T-helper 1 cell treated with Interleukin-12 subunit alpha and Interleukin-12 subunit beta and Interleukin-4 antibody, amounts not matched to agents 30 ng/mL and 1 ng/mL, for 36 hours (primary cell): Measurements from ENCODE around the gene HOXB5. TPM values are rescaled to one million over a fixed set of nuclear protein-coding genes. Genes with fewer than 3 reads are reported as not detected.

Source experiments
- intact Hi-C: fragments of 100-400 bp; cut with micrococcal nuclease; formaldehyde crosslinking; loops from one replicate; pipeline ENCODE4 v1.15.1; 2024
- total RNA-seq: library from RNA; stranded (reverse); gene quantifications from 2 replicates; pipeline ENCODE4 v1.2.3, GENCODE V29; 2022

HOXB5 gene
- total RNA-seq, 1 donor from 2014 or later, result 0.56 TPM

GRCh38 chr17:48630009-48630924 is 36.7 kb upstream of the HOXB5 start:
- intact Hi-C loops, result loop anchor here (5.0 kb wide), 1 partner anchor 33 kb away; no protein-coding TSS in a partner anchor

- intact Hi-C loops, result no loop called here
Measured at GRCh38 chr17:48629411-48629759, 35.8 kb upstream of the HOXB5 start.

GRCh38 chr17:48628649-48629410 is 35.3 kb upstream of the HOXB5 start:
- intact Hi-C loops, result no loop called here

- intact Hi-C loops, result loop anchor here (1.0 kb wide), 1 partner anchor 8 kb away; no protein-coding TSS in a partner anchor
Measured at GRCh38 chr17:48627623-48628521, 34.3 kb upstream of the HOXB5 start.

GRCh38 chr17:48627118-48627597 is 33.6 kb upstream of the HOXB5 start:
- intact Hi-C loops, result loop anchor here (1.0 kb wide), 1 partner anchor 9 kb away; no protein-coding TSS in a partner anchor

GRCh38 chr17:48626245-48627117 is 32.9 kb upstream of the HOXB5 start, which contains the start of gene HOXB9:
Gene HOXB9, minus strand, starts transcription at chr17:48626358. Its CDS starts 89 bp downstream, at chr17:48626269.
- intact Hi-C loops, result loop anchor here (1.0 kb wide), 2 partner anchors 10 to 15 kb away; partner anchors contain the start of gene HOXB7

GRCh38 chr17:48625495-48626244 is 32.1 kb upstream of the HOXB5 start:
- intact Hi-C loops, result loop anchor here (1.0 kb wide), 1 partner anchor 14 kb away; the partner anchor contains the start of gene HOXB7

GRCh38 chr17:48624544-48625494 is 31.2 kb upstream of the HOXB5 start:
- intact Hi-C loops, result no loop called here

- intact Hi-C loops, result no loop called here
Measured at GRCh38 chr17:48624118-48624517, 30.5 kb upstream of the HOXB5 start.

GRCh38 chr17:48623583-48623982 is 30.0 kb upstream of the HOXB5 start:
- intact Hi-C loops, result no loop called here

- intact Hi-C loops, result no loop called here
Measured at GRCh38 chr17:48622857-48623256, 29.3 kb upstream of the HOXB5 start.

- intact Hi-C loops, result no loop called here
Measured at GRCh38 chr17:48621410-48622392, 28.1 kb upstream of the HOXB5 start.

GRCh38 chr17:48620461-48621139 is 27.0 kb upstream of the HOXB5 start:
- intact Hi-C loops, result no loop called here

- intact Hi-C loops, result loop anchor here (2.0 to 10.0 kb wide), 2 partner anchors 515 to 539 kb away; partner anchors contain the start of genes CBX1 and SNX11
Measured at GRCh38 chr17:48619826-48620449, 26.4 kb upstream of the HOXB5 start.

- intact Hi-C loops, result loop anchor here (1.0 to 10.0 kb wide), 4 partner anchors 357 to 592 kb away; partner anchors contain the start of genes CBX1 and SNX11
Measured at GRCh38 chr17:48618256-48618896, 24.8 kb upstream of the HOXB5 start.
